K562 (cell line): Measurements from ENCODE around the gene MAP3K7CL. TPM values are rescaled to one million over a fixed set of nuclear protein-coding genes. Genes with fewer than 3 reads are reported as not detected.

Experiments used
- ATAC-seq: fragments of 200-7000 bp; cut with Tn5 transposase; 3 replicates; pipeline ENCODE4 v1.9.1; 2020; ENCODE audit warnings: moderate library complexity
- BruUV-seq: library from RNA; stranded (reverse); fragments of 400-500 nt; replicated peaks from 2 replicates; lab custom pipeline; 2021; lab: Mats Ljungman, UMichigan
- CTCF ChIA-PET: fragments of 300-600 bp; formaldehyde crosslinking; extraction: SDS; loops from one replicate; lab custom pipeline; 2021; ENCODE audit warnings: low intra/inter-chr PET ratio; lab: Yijun Ruan, JAX
- POLR2A ChIA-PET: fragments of 300-600, 350-650 bp; sonication (Branson Sonifier 250); formaldehyde crosslinking; extraction: SDS; loops from one replicate; lab custom pipeline; 2021; ENCODE audit warnings: antibody characterized with exemption, inconsistent platforms; lab: Yijun Ruan, JAX
- DNase-seq, 4 experiments: peaks; one replicate each; pipeline versions ENCODE4 v3.0.0 to v3.0.0-alpha.2; 2011 to 2018; ENCODE audit warnings: low spot score in 3 of 4, mixed read lengths in 3 of 4; ENCODE audit errors: extremely low read depth in 1 of 4
- FAIRE-seq: peaks from 2 replicates; lab custom pipeline; 2011; peaks lifted over from hg19 to GRCh38; lab: Jason Lieb, UNC
- H2AFZ ChIP-seq: 2 replicates; pipeline ENCODE4 v1.6.0; 2011; ENCODE audit warnings: low read depth, low read length, control low read depth, inconsistent platforms
- H3K27ac ChIP-seq: fragments of 200-600 bp; 3 replicates; pipeline ENCODE4 v1.8.0; 2011; ENCODE audit warnings: low read depth, mild to moderate bottlenecking, control low read depth, inconsistent platforms, low read length, moderate library complexity, mixed read lengths; ENCODE audit errors: extremely low read depth
- H3K27me3 ChIP-seq, 2 experiments: fragments of 300-600 bp in 1 of 2; 2 replicates in 1 of 2; 3 replicates in 1 of 2; pipeline versions ENCODE4 v1.6.0 to v1.8.0; 2011; ENCODE audit warnings: inconsistent platforms in 2 of 2, low read length in 2 of 2, mild to moderate bottlenecking in 1 of 2, mixed read lengths in 1 of 2, moderate library complexity in 1 of 2; ENCODE audit not compliant: control insufficient read depth in 2 of 2, insufficient read depth in 2 of 2
- H3K36me3 ChIP-seq: fragments of 300-600 bp; 3 replicates; pipeline ENCODE4 v1.8.0; 2011; ENCODE audit warnings: mild to moderate bottlenecking, low read length, inconsistent platforms; ENCODE audit not compliant: control insufficient read depth, insufficient read depth
- H3K4me1 ChIP-seq, 2 experiments: fragments of 200-600 bp in 1 of 2; replicated peaks in 1 of 2; 2 replicates in 1 of 2; 3 replicates in 1 of 2; pipeline versions ENCODE4 v1.5.1 to v1.8.0; 2011; ENCODE audit warnings: inconsistent platforms in 2 of 2, low read length in 2 of 2, mild to moderate bottlenecking in 1 of 2, mixed read lengths in 1 of 2, moderate library complexity in 1 of 2; ENCODE audit not compliant: control insufficient read depth in 2 of 2, insufficient read depth in 2 of 2
- H3K4me2 ChIP-seq: 2 replicates; pipeline ENCODE4 v1.6.1; 2011; ENCODE audit warnings: low read length, control low read depth, inconsistent platforms, mixed read lengths; ENCODE audit not compliant: insufficient read depth
- H3K4me3 ChIP-seq: fragments of 200-600 bp; sonication (generic), shearing (Covaris generic); 2 replicates; pipeline ENCODE4 v1.5.1; 2016; ENCODE audit warnings: control low read depth, inconsistent platforms
- H3K79me2 ChIP-seq: fragments of 200-600 bp; 3 replicates; pipeline ENCODE4 v1.8.0; 2011; ENCODE audit warnings: low read length, inconsistent platforms; ENCODE audit not compliant: control insufficient read depth, insufficient read depth
- H3K9ac ChIP-seq, 2 experiments: 2 replicates each; pipeline versions ENCODE4 v1.6.0 to v1.6.1; 2011; ENCODE audit warnings: low read depth in 2 of 2, low read length in 2 of 2, control low read depth in 1 of 2, inconsistent platforms in 1 of 2, mild to moderate bottlenecking in 1 of 2, mixed read lengths in 1 of 2; ENCODE audit not compliant: insufficient read depth in 1 of 2
- H3K9me1 ChIP-seq: one replicate; pipeline ENCODE4 v1.6.0; 2011; ENCODE audit warnings: inconsistent platforms, mild to moderate bottlenecking, low read length, moderate library complexity; ENCODE audit not compliant: control insufficient read depth, insufficient read depth
- H3K9me3 ChIP-seq: replicated peaks from 2 replicates; pipeline ENCODE4 v1.5.1; 2011; ENCODE audit warnings: low read depth, low read length, inconsistent platforms; ENCODE audit not compliant: control insufficient read depth, insufficient read depth
- H4K20me1 ChIP-seq: replicated peaks from 2 replicates; pipeline ENCODE4 v1.6.1; 2011; ENCODE audit warnings: low read length, inconsistent platforms, mixed read lengths; ENCODE audit not compliant: control insufficient read depth, insufficient read depth
- CC2D1A ChIP-seq: fragments of 450-650 bp; IDR thresholded peaks from 2 replicates; pipeline ENCODE4 v1.6.1; 2017; ENCODE audit warnings: mild to moderate bottlenecking
- CTCF ChIP-seq, 3 experiments: IDR thresholded peaks in 2 of 3; conservative IDR thresholded peaks in 1 of 3; 2 replicates each; pipeline ENCODE4 v1.5.1; 2011 to 2012; ENCODE audit warnings: low read length in 3 of 3, mild to moderate bottlenecking in 3 of 3, control low read depth in 2 of 3, improper control_type of control experiment in 1 of 3, inconsistent platforms in 1 of 3, low read depth in 1 of 3, mixed read lengths in 1 of 3, moderate library complexity in 1 of 3; ENCODE audit not compliant: insufficient read depth in 2 of 3
- EP300 ChIP-seq: IDR thresholded peaks from 2 replicates; pipeline ENCODE4 v1.6.1; 2012; ENCODE audit warnings: low read length, improper control_type of control experiment
- MTA3 ChIP-seq: fragments of 450-650 bp; formaldehyde crosslinking; IDR thresholded peaks from 2 replicates; pipeline ENCODE4 v1.6.1; 2017; ENCODE audit warnings: mild to moderate bottlenecking, borderline replicate concordance
- RERE ChIP-seq: sonication (generic); formaldehyde crosslinking; IDR thresholded peaks from 2 replicates; pipeline ENCODE4 v1.8.0; 2023; ENCODE audit warnings: missing genetic modification reagents, mild to moderate bottlenecking, borderline replicate concordance
- WGBS: fragments of 100-300 bp; shearing (Covaris generic); methylation state at CpG from one replicate; pipeline ENCODE4 v1.1.6; 2016; ENCODE audit warnings: low coverage, mixed read lengths; ENCODE audit not compliant: insufficient coverage; ENCODE audit errors: missing lambda C conversion rate; 5-methylcytosine and 5-hydroxymethylcytosine counted together
- in situ Hi-C: fragments of 300-500 bp; cut with MboI; formaldehyde crosslinking; loops from 4 replicates; pipeline ENCODE4 v1.15.0; 2018; ENCODE audit warnings: inconsistent platforms, mixed read lengths
- intact Hi-C: fragments of 100-400 bp; cut with micrococcal nuclease; formaldehyde crosslinking; loops from 2 replicates; pipeline ENCODE4 v1.14.2; 2022
- polyA plus RNA-seq, 8 experiments: library from polyadenylated mRNA; depleted of rRNA in 4 of 8; stranded (reverse) in 5 of 8; unstranded in 3 of 8; fragments of >200 nt; fragmentation: Nextera tagmentation in 2 of 8; fragmentation: Illumina TruSeq in 1 of 8; extraction: Ambion mirVana in 2 of 8; extraction: Trizol in 1 of 8; gene quantifications; 2 replicates each; pipeline versions ENCODE4 v1.2.1 to v1.2.3, GENCODE V29; 2011 to 2014; ENCODE audit warnings: inconsistent platforms in 1 of 8, missing spikeins in 1 of 8
- total RNA-seq, 7 experiments: library from RNA; depleted of rRNA in 6 of 7; stranded (reverse); fragments of >200 nt in 6 of 7; fragmentation: Illumina TruSeq in 2 of 7; extraction: Trizol in 2 of 7; gene quantifications; 2 replicates each; pipeline versions ENCODE4 v1.2.1 to v1.2.3, GENCODE V29; 2011 to 2021; ENCODE audit warnings: low replicate concordance in 1 of 7

MAP3K7CL gene
- total and polyA plus RNA-seq, 9 of the 15 experiments (the other 6 are each of a cell fraction or from before 2014, with no cell fraction given), result 0.13 to 0.15 (median 0.14) TPM; not detected in 6

GRCh38 chr21:29164323-29164942 lies 34.0 kb downstream of the MAP3K7CL start:
- no TSS peak for BruUV-seq
- no peak overlapping the region for H3K9ac ChIP-seq
- intact Hi-C loops (loop anchor here (1.0 to 5.0 kb wide), 5 partner anchors 74 to 685 kb away; partner anchors contain the start of gene BACH1), in situ Hi-C loops (no loop called here)
- H4K20me1 ChIP-seq, result no peaks in the 10 kb centered on the region
- no peaks in the 10 kb centered on the region for H3K4me1 ChIP-seq
- 8% methylated on average over 8 of the region's 8 CpGs for WGBS
- H3K27ac ChIP-seq, result no peak overlapping the region
- H3K36me3 ChIP-seq, result no peaks in the 10 kb centered on the region
- peaks cover 0 to 8% of the 10 kb centered on the region in 2 experiments; a peak in 3 of 5 replicates for H3K27me3 ChIP-seq
- H3K79me2 ChIP-seq, result no peaks in the 10 kb centered on the region
- H3K9me3 ChIP-seq, result no peaks in the 10 kb centered on the region
- DNase-seq (peak in 2 of 4 experiments; percentile 50 to 72), ATAC-seq (peak; percentile 87), FAIRE-seq (peak; percentile 66)
- 0 out of 2 replicates have a peak overlapping the region, but pooled peaks have one; percentile 7 for H2AFZ ChIP-seq
- H3K4me3 ChIP-seq, result no peak overlapping the region
- no peak overlapping the region for H3K4me2 ChIP-seq
- POLR2A ChIA-PET, result interaction anchor here (0.6 to 1.4 kb wide), 4 partner anchors 9 to 478 kb away, joined by 3 to 4 read pairs (median 4); no protein-coding TSS in a partner anchor
- H3K9me1 ChIP-seq, result no peaks in the 10 kb centered on the region
- CTCF ChIA-PET, result interaction anchor here (0.5 to 1.7 kb wide), 8 partner anchors 74 to 1283 kb away, joined by 3 to 17 read pairs (median 3); partner anchors contain the start of gene BACH1
- 0 out of 2 replicates have a peak, but pooled peaks have one; percentile 12 for TF ChIP-seq EP300
- no peak for TF ChIP-seq MTA3
- no peak for TF ChIP-seq RERE (CRISPR knock-in tag)
- TF ChIP-seq CC2D1A, result 0 out of 2 replicates have a peak, but pooled peaks have one; percentile 43
- peak; percentile 63 to 86 (median 67) for TF ChIP-seq CTCF (IDR thresholded peaks at IDR 0.05 in 2 of 3, conservative IDR thresholded peaks at IDR 0.05 in 1 of 3; ENCODE audit: insufficient read depth in 2 of 3, low read depth in 1 of 3, low read length in 3 of 3)
